ENCODE measurements around the gene EIPR1.
A peak's percentile ranks its signal among the peaks of the same experiment; 100 is the strongest.
"Not testable (repeated sequence)": the region's sequence is repeated elsewhere in the genome, so short reads cannot be mapped to it uniquely, and the experiment has no call there.

Gene EIPR1

DNA sequence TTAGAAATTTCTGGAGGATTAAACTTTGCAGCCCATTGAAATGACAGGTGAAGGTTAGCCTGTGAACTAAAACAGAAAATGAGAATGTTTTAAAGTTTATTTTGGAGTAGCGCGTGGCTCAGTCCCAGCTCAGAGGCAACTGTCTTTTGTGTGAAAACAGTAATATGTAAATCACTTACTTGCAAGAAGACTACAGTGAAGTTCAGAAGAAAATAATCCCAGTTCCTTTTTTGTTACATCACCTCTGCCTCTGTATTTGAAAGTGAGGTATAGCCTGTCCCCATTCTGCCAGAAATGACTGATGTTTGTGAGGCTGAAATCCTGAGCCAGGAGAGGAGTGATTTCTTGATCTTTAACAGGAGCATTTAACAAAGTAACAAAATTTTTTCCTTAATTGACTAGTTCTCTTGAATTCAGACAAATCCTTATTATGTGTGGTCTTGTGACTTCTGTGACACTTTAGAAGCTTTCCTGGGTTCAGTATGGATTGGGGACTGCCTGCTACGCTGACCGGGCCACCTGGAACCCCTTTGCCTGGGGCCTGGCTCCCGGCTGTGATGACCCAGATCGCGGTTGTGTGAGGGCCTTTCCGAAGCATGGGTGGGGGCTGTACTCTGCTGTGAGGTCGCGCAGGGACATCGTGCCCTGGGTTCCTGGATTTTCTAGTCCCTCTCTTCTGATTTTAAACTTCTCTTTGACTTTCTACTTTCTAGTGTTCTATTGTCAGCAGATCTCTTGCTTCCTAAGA lies 26.1 kb upstream of the EIPR1 start:
- DNase-seq (ENCODE audit: low read depth) = no peak

DNA sequence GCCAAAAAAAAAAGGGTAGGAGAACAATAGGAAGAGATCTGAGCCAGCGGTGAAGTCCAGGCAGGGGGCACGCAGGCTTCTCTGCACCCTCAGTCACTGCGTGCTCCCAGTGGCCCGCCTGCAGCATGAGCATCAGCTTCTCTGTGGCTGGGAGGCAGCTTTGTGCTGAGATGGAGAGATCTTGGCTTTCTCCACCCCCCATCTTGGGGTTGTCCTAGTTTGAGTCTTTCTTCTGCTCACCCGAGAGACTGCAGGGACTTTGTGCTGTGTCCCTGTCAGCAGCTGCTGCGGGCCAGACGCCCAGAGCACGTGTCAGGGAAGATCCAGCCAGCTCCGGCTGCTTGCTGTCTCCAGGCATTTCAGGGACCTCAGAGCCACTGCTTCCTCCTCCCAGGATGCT lies 22.2 kb upstream of the EIPR1 start:
- DNase-seq (ENCODE audit: low read depth) = no peak

- DNase-seq (ENCODE audit: low read depth) = no peak
Observed at GRCh38 chr2:3399381-3399780, 21.8 kb upstream of the EIPR1 start.

DNA sequence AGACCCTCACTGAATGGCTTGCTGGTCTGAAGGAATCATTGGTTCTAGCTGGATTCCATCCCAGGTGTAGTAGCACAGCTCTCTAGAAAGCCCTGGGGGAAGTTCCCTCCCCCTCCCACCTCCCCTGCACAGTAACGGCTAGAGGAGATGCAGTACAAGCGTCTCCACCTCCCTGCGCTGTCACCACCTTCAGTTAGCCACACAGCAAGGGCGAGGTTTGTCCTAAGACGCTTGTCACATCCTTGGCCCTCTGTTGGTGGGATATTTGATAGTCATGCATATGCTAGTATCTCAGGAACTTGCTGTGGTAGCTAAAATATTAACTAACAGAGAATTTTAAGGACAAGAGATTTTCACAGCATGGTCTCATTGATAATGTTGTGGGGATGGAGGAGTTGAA lies 21.2 kb upstream of the EIPR1 start:
- no peak for DNase-seq (ENCODE audit: low read depth)

DNA sequence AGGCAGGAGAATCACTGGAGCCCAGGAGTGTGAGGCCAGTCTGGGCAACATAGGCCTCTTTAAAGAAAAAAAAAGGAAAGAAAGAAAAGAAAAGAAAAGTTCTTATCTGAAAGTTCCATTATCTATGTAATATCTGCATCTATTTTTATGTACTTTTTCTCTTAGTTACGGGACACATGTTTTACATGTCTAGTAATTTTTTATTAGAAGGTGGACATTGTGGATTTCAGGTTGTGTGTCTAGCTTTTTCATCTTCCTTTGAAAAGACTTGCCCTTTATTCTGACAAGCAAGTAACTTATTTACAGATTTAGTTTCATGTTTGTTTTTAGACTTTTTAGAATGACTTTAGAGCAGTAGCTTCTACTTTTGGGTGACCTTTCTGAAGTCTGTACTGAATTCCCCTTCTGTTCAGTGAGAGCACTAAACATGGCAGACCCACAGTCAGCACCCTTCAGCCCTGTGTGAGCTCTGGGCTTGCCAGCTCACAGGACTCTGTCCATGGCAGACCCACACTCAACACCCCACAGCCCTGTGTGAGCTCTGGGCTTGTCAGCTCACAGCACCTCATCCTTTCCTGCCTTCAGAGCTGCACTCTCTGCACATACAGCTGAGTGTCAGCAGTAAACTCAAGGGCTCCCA lies 19.4 kb upstream of the EIPR1 start:
- no peak for DNase-seq (ENCODE audit: low read depth)

DNA sequence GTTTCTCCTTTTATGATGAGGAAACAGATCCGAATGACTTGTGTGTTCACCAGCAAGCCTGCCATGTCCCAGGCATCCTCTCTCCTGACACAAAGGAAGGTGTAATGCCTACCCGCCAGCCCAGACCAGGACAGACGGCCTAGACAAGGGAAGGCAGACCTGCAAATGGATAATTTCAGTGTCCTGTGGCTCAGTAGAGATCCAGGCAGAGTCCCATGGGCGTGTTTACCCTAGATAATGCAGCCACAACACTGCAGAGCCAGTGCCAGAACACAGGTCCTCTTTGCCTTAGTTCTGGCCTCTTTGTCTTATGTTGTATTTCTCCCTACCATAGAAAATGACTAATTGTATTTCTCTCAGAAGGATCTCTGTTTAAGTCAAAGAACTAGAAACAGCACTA lies 14.6 kb upstream of the EIPR1 start:
- DNase-seq (ENCODE audit: low read depth) = no peak

GRCh38 chr2:3390041-3390440 lies 12.4 kb upstream of the EIPR1 start:
- no peak for DNase-seq (ENCODE audit: low read depth)

DNA sequence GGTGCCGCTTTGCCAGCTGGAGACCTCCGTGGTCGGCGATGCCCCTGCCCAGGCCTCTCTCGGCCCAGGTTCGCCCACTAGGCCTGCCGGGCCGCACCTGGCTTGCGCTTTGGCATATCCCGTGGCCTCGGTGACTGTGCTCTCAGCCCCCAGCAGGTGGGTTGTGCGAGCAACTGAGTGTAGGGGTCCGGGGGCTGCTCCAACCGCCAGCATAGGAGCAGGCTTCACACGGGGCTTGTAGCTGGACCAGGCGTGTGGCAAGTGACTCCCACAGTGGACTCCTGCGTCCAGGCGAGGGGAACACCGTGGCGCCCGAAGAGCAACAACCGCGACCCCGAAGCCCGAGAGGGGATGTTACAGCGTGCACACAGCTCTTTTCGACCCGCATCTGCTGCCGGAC lies 11.6 kb upstream of the EIPR1 start:
- no peak for DNase-seq (ENCODE audit: low read depth)

DNA sequence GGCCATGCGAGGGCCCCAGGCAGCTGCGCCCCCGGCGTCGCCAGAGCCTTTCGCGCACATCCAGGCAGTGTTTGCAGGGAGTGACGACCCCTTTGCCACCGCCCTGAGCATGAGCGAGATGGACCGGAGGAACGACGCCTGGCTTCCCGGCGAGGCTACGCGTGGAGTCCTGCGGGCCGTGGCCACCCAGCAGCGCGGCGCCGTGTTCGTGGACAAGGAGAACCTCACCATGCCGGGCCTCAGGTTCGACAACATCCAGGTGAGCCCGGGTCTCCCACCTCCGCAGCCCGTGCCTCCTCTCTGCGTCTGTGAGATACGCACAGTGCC lies 10.8 kb upstream of the EIPR1 start:
- no peak for DNase-seq (ENCODE audit: low read depth)

DNA sequence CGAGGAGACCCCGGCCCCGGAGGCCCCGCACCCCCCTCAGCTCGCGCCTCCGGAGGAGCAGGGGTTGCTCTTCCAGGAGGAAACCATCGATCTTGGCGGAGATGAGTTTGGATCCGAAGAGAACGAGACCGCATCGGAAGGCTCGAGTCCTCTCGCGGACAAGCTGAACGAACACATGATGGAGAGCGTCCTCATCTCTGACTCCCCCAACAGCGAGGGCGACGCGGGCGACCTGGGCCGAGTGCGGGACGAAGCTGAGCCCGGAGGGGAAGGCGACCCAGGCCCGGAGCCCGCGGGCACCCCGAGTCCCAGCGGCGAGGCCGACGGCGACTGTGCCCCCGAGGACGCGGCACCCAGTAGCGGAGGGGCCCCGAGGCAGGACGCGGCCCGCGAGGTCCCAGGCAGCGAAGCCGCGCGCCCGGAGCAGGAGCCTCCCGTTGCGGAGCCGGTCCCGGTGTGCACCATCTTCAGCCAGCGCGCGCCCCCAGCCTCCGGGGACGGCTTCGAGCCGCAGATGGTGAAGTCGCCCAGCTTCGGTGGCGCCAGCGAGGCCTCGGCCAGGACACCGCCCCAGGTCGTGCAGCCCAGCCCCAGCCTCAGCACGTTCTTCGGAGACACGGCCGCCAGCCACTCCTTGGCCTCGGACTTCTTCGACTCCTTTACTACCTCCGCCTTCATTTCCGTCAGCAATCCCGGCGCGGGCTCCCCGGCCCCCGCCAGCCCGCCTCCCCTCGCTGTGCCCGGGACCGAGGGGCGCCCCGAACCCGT lies 10.2 kb upstream of the EIPR1 start:
- DNase-seq (ENCODE audit: low read depth) = no peak

DNA sequence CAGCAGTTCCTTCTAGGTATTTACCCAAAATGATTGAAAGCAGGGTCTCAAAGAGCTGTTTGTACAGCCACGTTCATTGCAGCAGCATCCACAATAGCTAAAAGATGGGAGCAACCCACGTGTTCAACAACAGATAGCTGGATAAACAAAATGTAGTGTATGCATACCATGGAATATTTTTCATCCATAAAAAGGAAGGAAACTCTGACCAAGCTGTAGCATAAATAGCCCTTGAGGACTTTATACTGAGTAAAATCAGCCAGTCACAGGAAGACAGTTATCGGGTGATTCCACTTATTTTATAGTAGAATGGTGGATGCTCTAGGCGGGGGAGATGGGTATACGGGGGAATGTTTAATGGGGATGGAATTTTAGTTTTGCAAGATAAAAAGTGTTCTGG lies 9.4 kb upstream of the EIPR1 start:
- DNase-seq (ENCODE audit: low read depth) = no peak

DNA sequence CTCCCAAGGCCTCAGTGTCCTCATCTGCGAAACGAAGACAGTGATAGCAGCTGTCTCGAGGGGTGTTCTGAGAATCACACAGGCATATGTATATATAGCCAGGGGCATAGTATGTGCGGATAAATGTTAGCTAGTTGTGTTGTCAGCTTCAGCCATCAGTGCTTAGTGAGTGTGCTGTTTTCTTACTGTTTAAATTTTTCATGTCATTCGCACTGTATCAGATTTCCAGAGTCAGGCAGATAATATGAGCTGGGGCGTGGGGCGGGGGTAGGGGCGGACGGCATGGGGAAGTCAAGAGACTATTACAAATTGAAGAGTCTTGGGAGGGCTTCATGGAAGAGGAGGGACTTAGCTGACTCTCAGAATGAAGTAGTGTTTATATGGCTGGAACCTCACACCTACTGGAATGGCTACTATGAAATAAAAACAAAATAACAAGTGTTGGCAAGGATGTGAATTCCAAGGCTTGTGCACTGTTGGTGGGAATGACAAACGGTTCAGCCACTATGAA lies 8.9 kb upstream of the EIPR1 start:
- DNase-seq (ENCODE audit: low read depth) = no peak

GRCh38 chr2:3379647-3380534 lies 2.3 kb upstream of the EIPR1 start, which contains the start of gene TRAPPC12:
Gene TRAPPC12 (plus strand): TSS chr2:3379694. CDS start chr2:3387624, 7,930 bp downstream.
- DNase-seq (ENCODE audit: low read depth) = peak; percentile 88

- no peak for DNase-seq (ENCODE audit: low read depth)
Observed at GRCh38 chr2:3379339-3379646, 1.7 kb upstream of the EIPR1 start.

DNA sequence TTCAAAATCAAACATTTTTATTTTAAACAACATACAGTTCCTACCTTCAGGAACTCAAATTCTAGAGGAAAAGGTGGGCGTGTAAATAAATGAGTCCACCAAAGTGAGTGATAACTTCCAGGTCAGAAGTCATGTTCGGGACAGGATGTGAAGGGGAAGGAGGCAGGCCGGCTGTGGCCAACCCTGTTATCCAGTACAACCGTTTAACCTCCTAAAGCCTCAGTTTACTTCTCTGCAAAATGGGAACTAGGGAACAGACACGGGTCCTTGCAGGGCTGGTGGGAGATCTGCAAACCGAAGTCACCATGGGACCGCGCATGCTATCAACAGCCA lies 373 bp downstream of the EIPR1 start:
- no peak for DNase-seq (ENCODE audit: low read depth)

GRCh38 chr2:3376821-3377220 lies 797 bp downstream of the EIPR1 start:
- DNase-seq (ENCODE audit: low read depth) = no peak

- DNase-seq (ENCODE audit: low read depth) = not testable (repeated sequence)
Observed at GRCh38 chr2:3369340-3370181, 8.1 kb downstream of the EIPR1 start.

DNA sequence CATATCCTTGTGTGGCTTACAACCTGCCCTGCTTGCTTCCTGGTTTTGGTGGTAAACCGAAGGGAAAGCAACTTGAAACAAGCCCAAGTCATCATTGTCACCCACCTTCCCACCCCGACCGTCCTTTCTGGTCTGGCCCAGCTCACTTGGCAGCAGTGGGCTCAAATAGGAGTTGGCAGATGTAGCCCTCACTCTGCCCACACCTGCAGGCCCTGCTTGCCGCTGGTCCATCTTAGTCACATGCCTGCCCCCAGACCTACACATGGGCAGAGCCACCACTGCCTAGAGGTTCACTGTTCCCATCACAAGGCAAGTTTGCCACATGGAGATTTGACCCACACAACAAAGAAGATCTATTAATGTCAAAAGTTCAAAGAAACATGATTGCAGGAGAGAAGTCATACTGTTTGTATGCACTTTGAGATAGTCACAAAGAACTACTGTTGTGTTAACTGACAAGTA lies 9.3 kb downstream of the EIPR1 start:
- DNase-seq (ENCODE audit: low read depth) = no peak

- DNase-seq (ENCODE audit: low read depth) = no peak
Observed at GRCh38 chr2:3365219-3365618, 12.4 kb downstream of the EIPR1 start.

- no peak for DNase-seq (ENCODE audit: low read depth)
Observed at GRCh38 chr2:3361518-3362389, 15.9 kb downstream of the EIPR1 start.
